ENCODE results near the gene ANKRD28.

- no peak for TF ChIP-seq CTCF (IDR thresholded peaks at IDR 0.05; ENCODE audit: low read length)
- no peak for TF ChIP-seq EZH2phosphoT487 (IDR thresholded peaks at IDR 0.05; ENCODE audit: low read length)
Observed at GRCh38 chr3:15636028-15636709, 161.6 kb downstream of the ANKRD28 start.
